Keratinocyte (primary cell): ENCODE measurements around the gene VWA5A. TPM values are rescaled to one million over a fixed set of nuclear protein-coding genes. Genes with fewer than 3 reads are reported as not detected.

Experiments
- DNase-seq: peaks from one replicate; pipeline ENCODE4 v3.0.0-alpha.2; 2011; ENCODE audit warnings: low read depth, missing footprints, low spot score
- FAIRE-seq: peaks from 2 replicates; lab custom pipeline; 2011; peaks lifted over from hg19 to GRCh38; lab: Jason Lieb, UNC
- H2AFZ ChIP-seq: 2 replicates; pipeline ENCODE4 v1.6.0; 2012; ENCODE audit warnings: low read length, control low read depth, inconsistent platforms; ENCODE audit not compliant: control insufficient read depth
- H3K27ac ChIP-seq: 2 replicates; pipeline ENCODE4 v1.5.1; 2011; ENCODE audit warnings: low read length; ENCODE audit not compliant: control insufficient read depth, insufficient read depth
- H3K27me3 ChIP-seq: 3 replicates; pipeline ENCODE4 v1.6.0; 2011; ENCODE audit warnings: low read length; ENCODE audit not compliant: control insufficient read depth, insufficient read depth; ENCODE audit errors: extremely low read depth
- H3K36me3 ChIP-seq, 2 experiments: 2 replicates in 1 of 2; 3 replicates in 1 of 2; pipeline ENCODE4 v1.5.1; 2011; ENCODE audit warnings: low read length in 2 of 2, mild to moderate bottlenecking in 1 of 2; ENCODE audit not compliant: control insufficient read depth in 2 of 2, insufficient read depth in 2 of 2; ENCODE audit errors: extremely low read depth in 1 of 2
- H3K4me1 ChIP-seq: 3 replicates; pipeline ENCODE4 v1.5.1; 2011; ENCODE audit warnings: low read length; ENCODE audit not compliant: control insufficient read depth, insufficient read depth; ENCODE audit errors: extremely low read depth
- H3K4me2 ChIP-seq: 3 replicates; pipeline ENCODE4 v1.6.0; 2011; ENCODE audit warnings: low read depth, low read length; ENCODE audit not compliant: control insufficient read depth, insufficient read depth; ENCODE audit errors: extremely low read depth
- H3K4me3 ChIP-seq, 3 experiments: fragments of 200-600 bp in 1 of 3; sonication (generic) in 1 of 3; 2 replicates in 2 of 3; 3 replicates in 1 of 3; pipeline ENCODE4 v1.5.1; 2011 to 2016; ENCODE audit warnings: low read length in 3 of 3, mild to moderate bottlenecking in 3 of 3, control low read depth in 2 of 3, inconsistent platforms in 1 of 3, low read depth in 1 of 3, mixed read lengths in 1 of 3, mixed run types in 1 of 3, moderate library complexity in 1 of 3; ENCODE audit not compliant: control insufficient read depth in 2 of 3, insufficient read depth in 2 of 3; ENCODE audit errors: extremely low read depth in 1 of 3
- H3K79me2 ChIP-seq: 2 replicates; pipeline ENCODE4 v1.6.0; 2012; ENCODE audit warnings: low read length; ENCODE audit not compliant: control insufficient read depth, insufficient read depth
- H3K9ac ChIP-seq: 3 replicates; pipeline ENCODE4 v1.6.0; 2011; ENCODE audit warnings: low read length; ENCODE audit not compliant: control insufficient read depth, insufficient read depth; ENCODE audit errors: extremely low read depth
- H3K9me1 ChIP-seq: 3 replicates; pipeline ENCODE4 v1.6.0; 2011; ENCODE audit warnings: low read length; ENCODE audit not compliant: control insufficient read depth, insufficient read depth; ENCODE audit errors: extremely low read depth
- H3K9me3 ChIP-seq: 2 replicates; pipeline ENCODE4 v1.5.1; 2012; ENCODE audit warnings: low read depth, low read length; ENCODE audit not compliant: control insufficient read depth
- H4K20me1 ChIP-seq: 3 replicates; pipeline ENCODE4 v1.6.0; 2011; ENCODE audit warnings: low read length; ENCODE audit not compliant: control insufficient read depth, insufficient read depth; ENCODE audit errors: extremely low read depth
- EZH2 ChIP-seq: IDR thresholded peaks from one replicate; pipeline ENCODE4 v1.6.1; 2012; ENCODE audit warnings: inconsistent platforms, mild to moderate bottlenecking, low read length, moderate library complexity
- dilution Hi-C: fragments of 300-500 bp; cut with MboI; formaldehyde crosslinking; loops from one replicate; pipeline ENCODE4 v1.7.0; 2020; ENCODE audit warnings: low sequenced_read_pairs; ENCODE audit not compliant: extremely low pct_ligation_motif_present
- polyA plus RNA-seq, 5 experiments: library from polyadenylated mRNA; depleted of rRNA in 3 of 5; stranded (reverse) in 3 of 5; stranded (forward) in 1 of 5; unstranded in 1 of 5; fragments of >200 nt; gene quantifications; 1 replicate in 1 of 5; 2 replicates in 3 of 5; 3 replicates in 1 of 5; pipeline versions ENCODE4 v1.2.1 to v1.2.3, GENCODE V29; 2011 to 2012; ENCODE audit warnings: missing spikeins in 2 of 5, low read depth in 1 of 5, low replicate concordance in 1 of 5
- TF ChIP-seq, protein P1 (sequence below), 3 experiments: IDR thresholded peaks in 1 of 3; conservative IDR thresholded peaks in 1 of 3; optimal IDR thresholded peaks in 1 of 3; 2 replicates in 2 of 3; 3 replicates in 1 of 3; pipeline versions ENCODE3 to v1.5.1; 2011; ENCODE audit warnings: low read length in 3 of 3, mild to moderate bottlenecking in 3 of 3, moderate library complexity in 2 of 3, control low read depth in 1 of 3, inconsistent platforms in 1 of 3; ENCODE audit not compliant: insufficient read depth in 2 of 3; ENCODE audit errors: extremely low read depth in 1 of 3

The VWA5A gene
- polyA plus RNA-seq, 1 donor (not counting 4 experiments of a cell fraction or from before 2014, with no cell fraction given), result 36.4 TPM

DNA sequence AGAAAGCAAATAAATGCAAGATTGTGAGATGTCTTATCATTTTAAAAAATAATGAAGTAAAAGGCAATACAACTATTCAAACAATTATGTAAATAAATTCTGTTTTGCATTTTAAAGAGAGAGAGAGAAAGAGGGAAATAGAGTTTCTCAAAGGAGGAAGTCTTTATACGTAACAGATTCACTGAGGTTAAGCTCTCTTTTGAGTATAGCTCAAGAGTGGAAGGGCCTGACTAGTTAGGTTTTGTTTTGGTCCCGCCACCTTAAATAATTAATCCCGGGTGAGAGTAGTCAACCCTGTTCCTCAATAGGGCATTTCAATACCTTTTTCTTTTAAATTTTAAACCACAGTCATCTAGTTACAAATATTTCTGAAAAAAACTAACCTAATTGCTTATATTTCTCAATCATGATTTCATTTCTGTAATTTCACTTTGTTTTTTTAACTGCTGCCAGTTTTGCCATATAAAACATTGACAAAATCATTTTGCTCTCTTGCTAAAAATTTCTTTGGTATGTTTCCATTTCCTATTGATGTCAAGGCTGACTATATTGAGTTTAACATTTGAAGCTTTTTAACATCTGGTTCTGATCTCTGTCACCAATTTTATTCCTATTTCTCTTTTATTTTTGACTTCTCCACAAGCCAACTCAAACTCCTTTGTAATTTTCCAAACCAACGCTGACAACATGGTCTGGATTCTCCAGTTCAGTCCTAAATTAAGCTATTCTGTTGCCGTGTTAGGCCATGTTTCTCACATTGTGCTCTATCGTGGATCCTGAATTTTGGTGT lies 78.2 kb downstream of the VWA5A start:
- no peaks in the 10 kb centered on the region for H4K20me1 ChIP-seq
- H3K27me3 ChIP-seq, result no peaks in the 10 kb centered on the region
- no peak overlapping the region for H3K4me2 ChIP-seq
- no peak overlapping the region for H3K27ac ChIP-seq
- no peak for FAIRE-seq
- dilution Hi-C loops, result no loop called here
- peaks cover 8% of the 10 kb centered on the region for H3K4me1 ChIP-seq
- no peak for DNase-seq
- H3K9ac ChIP-seq, result no peak overlapping the region
- H2AFZ ChIP-seq, result peak overlapping the region; percentile 56
- H3K4me3 ChIP-seq, result no peak overlapping the region
- no peak for TF ChIP-seq EZH2
- TF ChIP-seq, protein P1, sequence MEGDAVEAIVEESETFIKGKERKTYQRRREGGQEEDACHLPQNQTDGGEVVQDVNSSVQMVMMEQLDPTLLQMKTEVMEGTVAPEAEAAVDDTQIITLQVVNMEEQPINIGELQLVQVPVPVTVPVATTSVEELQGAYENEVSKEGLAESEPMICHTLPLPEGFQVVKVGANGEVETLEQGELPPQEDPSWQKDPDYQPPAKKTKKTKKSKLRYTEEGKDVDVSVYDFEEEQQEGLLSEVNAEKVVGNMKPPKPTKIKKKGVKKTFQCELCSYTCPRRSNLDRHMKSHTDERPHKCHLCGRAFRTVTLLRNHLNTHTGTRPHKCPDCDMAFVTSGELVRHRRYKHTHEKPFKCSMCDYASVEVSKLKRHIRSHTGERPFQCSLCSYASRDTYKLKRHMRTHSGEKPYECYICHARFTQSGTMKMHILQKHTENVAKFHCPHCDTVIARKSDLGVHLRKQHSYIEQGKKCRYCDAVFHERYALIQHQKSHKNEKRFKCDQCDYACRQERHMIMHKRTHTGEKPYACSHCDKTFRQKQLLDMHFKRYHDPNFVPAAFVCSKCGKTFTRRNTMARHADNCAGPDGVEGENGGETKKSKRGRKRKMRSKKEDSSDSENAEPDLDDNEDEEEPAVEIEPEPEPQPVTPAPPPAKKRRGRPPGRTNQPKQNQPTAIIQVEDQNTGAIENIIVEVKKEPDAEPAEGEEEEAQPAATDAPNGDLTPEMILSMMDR (optimal IDR thresholded peaks at IDR 0.05 in 1 of 3, IDR thresholded peaks at IDR 0.05 in 1 of 3, conservative IDR thresholded peaks at IDR 0.05 in 1 of 3; ENCODE audit: extremely low read depth in 1 of 3, insufficient read depth in 2 of 3, low read length in 3 of 3), result no peak
- H3K9me1 ChIP-seq, result no peaks in the 10 kb centered on the region
- no peaks in the 10 kb centered on the region for H3K79me2 ChIP-seq
- H3K9me3 ChIP-seq, result no peaks in the 10 kb centered on the region
- H3K36me3 ChIP-seq, result no peaks in the 10 kb centered on the region

DNA sequence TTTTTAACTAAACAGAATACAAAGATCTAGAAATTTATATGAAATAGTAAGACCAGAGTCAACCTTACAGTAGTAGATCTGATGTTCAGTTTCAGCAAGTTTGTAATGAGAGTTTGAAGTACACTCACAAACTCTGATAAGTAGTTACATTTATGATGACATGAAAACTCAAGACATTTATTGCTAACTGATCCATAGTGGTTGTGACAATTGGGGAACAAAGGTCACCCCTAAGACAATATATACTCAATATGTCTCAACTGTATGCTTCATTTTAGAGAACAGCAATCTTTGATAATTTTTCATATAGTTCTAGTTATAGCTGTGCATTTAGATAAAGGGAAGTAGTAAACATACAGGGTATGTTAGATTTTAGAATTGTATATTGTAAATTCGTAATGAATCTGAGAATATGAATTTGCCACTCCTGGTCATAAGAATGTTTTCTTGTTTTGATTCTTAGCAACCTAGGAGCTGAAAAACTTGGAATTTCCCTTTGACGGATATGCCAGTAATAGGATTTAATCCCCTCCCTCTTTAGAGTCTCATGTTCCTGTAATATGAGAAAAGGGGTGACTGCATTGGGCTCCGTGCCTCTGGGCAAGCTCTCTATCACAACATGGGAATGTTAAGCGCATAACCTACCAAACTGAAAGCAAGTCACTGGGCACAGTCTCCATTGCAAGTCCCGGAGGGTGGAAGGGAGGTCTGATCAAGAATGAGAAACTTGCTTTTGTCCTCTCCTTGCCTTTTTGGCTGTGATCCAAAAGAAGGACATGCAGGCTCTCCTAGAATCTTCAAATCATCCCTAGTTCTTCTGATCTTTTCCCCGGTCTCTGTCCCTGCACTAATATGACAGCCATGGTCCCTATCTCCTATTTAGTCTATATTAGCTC lies 79.3 kb downstream of the VWA5A start:
- H3K9me3 ChIP-seq, result no peaks in the 10 kb centered on the region
- DNase-seq, result no peak
- no peak overlapping the region for H3K27ac ChIP-seq
- no peaks in the 10 kb centered on the region for H3K27me3 ChIP-seq
- H3K4me3 ChIP-seq, result no peak overlapping the region
- H3K9me1 ChIP-seq, result no peaks in the 10 kb centered on the region
- no peak for TF ChIP-seq EZH2
- TF ChIP-seq, protein P1 (optimal IDR thresholded peaks at IDR 0.05 in 1 of 3, IDR thresholded peaks at IDR 0.05 in 1 of 3, conservative IDR thresholded peaks at IDR 0.05 in 1 of 3; ENCODE audit: extremely low read depth in 1 of 3, insufficient read depth in 2 of 3, low read length in 3 of 3), result no peak
- H3K9ac ChIP-seq, result no peak overlapping the region
- peak overlapping the region; percentile 46 for H2AFZ ChIP-seq
- no peaks in the 10 kb centered on the region for H3K36me3 ChIP-seq
- peak overlapping the region; percentile 23 for H3K4me2 ChIP-seq
- H4K20me1 ChIP-seq, result no peaks in the 10 kb centered on the region
- peaks cover 8% of the 10 kb centered on the region for H3K4me1 ChIP-seq
- dilution Hi-C loops, result no loop called here
- FAIRE-seq, result peak; percentile 17
- no peaks in the 10 kb centered on the region for H3K79me2 ChIP-seq
